HG02678 (cell line): ENCODE data around the gene PLAU.
"Not testable (repeated sequence)": the region's sequence is repeated elsewhere in the genome, so short reads cannot be mapped to it uniquely, and the experiment has no call there.

ENCODE experiments used
- ATAC-seq: cut with Tn5 transposase; IDR thresholded peaks from one replicate; pipeline ENCODE4 v1.9.1; 2021; ENCODE audit warnings: mild to moderate bottlenecking, moderate library complexity; ENCODE audit not compliant: unreplicated experiment

PLAU gene

DNA sequence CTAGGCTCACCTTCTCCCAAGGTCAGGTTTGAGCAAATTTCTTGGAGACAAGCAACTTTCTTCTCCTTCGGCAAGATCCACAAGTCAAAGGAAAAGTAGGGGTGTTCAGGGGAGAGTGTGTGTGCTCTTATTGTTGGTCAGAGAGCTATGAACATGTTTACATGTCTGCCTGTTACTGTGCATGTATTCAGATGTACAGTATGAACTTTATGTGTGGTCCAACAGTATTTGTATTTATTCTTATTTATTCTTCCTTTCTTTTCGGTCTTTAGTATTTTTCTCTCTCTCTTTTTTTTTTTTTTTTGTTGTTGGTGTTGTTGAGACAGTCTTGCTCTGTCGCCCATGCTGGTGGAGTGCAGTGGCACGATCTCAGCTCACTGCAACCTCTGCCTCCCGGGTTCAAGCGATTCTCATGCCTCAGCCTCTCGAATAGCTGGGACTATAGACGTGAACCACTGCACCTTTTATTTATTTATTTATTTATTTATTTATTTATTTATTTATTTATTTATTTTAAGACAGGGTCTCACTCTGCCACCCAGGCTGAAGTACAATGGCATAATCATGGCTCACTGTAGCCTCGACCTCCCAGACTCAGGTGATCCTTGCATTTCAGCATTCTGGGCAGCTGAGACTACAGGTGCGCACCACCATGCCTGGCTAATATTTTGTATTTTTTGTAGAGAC lies 38.2 kb downstream of the PLAU start:
- no peak for ATAC-seq

DNA sequence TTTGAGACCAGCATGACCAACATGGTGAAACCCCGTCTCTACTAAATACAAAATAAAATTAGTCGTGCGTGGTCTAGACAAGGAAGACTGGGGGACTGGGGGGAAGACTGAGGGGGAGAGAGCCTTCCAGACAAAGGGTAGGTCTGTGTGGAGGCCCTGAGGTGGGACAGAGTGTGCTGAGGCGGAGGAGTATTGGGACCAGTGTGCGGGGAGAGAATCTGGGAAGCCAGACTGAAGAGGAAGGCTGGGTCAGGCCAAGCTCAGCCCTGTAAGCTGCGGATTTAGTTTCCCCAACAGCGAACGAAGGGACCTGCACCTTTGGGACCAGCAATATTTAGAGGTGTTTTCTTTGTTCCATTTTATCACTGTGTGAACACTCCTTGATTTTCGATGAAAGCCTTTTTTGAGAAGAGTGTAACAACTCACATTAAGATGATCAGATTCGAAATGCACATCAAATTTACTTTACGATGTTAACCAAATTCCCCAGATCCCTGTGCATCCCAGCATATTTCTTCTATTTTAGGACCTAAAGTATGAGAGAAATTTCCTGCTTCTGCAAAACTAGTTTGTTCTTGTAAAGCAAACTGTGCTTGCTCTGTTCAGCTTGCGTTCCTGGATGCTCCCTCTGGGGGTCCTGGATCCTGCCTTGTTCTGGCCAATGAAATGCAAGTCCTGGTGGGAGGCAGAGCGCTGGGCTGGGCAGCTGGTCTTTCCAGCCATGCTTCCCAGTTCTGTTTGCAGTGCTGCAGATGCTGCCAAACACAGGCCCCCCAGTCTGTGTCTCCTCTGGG lies 39.4 kb downstream of the PLAU start:
- no peak for ATAC-seq

DNA sequence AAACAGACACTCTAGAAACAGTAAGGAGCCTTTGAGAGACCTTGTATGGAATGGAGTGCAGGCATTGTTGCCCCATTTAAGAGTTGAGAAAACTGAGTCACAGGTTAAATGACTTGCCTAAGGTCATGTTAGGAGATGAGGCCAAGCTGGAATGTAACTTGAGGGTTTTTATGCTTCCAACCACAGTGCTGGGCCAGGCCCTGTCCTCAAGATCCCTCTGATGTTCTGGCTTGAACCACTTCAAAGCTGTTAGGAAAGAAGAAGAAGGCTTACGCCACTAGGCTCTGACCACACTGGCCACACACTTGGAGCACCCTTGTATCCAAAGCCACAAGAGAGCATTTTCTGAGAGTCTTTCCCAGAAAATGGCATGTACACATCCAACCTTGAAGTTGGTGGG lies 42.7 kb downstream of the PLAU start:
- ATAC-seq = no peak

DNA sequence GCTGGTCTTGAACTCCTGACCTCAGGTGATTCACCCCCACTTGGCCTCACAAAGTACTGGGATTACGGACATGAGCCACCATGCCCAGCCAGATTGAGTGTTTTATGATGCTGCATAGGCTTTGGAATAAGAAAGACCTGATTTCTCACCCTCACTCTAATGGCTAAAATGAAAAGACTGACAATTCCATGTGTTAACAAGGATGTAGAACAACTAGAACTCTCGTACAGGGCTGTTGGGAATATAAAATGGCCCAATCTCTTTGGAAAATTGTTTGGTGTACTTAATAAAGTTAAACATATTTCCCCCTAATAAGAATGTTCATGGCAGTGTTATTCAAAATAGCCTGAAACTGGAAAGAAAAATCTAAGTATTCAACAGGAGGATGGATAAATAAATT lies 43.8 kb downstream of the PLAU start:
- ATAC-seq = no peak

DNA sequence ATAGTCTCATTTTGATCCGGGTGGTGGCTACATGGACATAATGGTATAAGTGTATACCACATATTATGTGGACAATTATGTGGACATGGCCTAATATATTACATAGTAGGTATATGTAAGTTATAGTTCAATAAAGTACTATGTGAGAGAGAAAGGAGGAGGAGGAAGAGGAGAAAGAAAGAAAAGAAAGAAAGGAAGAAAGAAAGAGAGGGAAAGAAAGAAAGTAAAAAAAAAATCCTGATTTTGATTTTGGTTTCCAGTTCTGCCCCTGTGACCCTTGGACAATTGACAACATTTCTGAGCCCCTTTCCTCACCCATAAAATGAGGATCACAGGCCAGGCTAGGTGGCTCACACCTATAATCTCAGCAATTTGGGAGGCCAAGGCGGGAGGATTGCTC lies 44.8 kb downstream of the PLAU start:
- no peak for ATAC-seq

DNA sequence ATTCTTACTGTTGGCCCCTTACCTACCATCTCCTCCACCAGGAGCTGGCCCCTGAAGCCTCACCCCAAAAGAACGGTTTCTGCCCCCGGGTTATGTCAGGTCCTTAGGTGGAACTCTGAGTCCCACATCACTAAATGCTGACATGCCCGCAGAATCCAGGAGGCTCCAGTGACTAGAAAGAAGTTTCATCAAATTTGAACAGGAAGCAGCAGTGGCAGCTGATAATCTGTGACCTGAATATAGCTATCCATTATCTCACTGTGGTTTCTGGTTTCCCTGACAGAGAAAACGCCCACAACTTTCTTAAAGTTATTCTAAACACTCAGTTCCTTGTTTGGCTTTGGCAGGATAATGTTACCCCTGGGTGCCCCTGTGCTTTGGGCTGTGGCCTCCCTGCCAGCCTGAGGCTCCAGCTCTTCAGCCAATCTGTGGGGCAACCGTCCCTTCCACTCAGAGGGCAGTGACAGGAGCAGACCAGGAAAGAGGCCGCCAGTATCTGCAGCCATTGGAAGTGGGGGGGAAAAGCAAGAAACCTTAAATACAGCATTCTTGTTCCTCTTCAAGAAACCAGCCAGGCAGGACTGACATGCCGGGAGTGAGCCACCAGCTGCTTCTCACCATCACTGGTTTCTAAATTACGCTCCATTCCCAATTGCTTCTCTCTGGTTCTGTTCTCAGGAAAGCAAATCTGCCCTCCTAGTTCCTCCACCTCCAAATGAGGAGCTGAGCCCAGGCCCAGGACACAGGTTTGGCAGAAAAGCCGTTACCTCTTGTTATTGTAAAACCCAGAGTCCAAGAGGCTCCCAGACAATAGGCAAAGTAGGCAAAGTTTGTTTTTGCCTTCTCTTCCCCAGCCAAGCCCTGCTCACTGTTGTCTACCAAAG lies 45.8 kb downstream of the PLAU start:
- no peak for ATAC-seq

DNA sequence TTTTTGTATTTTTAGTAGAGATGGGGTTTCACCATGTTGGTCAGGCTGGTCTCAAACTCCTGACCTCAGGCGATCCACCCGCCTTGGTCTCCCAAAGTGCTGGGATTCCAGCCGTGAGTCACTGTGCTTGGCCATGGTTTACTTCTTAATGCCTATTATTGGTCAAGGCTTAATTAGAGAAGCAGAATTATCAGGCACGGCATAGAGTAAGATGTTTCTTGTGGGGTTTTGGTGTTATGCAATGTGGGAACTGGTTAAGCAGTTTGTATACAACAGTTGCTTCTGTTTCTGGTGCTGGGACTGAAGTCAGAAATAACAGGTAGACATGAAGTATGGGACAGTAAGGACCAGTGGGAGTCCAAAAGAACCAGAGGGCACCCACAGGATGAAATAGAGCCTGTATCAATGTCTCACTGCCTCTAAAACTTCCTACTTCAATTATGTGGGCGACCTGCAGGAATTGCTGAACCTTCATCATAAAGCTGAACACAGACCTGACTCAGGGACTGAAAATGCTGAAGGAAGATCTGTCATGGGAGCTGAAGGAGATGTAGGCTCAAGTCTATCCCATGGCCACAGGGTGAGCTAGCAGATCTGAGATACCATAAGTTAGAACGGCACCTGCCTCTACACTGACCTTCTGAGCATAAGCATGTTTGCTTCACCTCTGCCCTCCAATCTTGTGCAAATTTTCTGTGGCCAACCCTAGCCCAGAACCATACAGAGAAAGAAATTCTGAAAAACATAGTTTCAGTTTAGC lies 48.7 kb downstream of the PLAU start:
- ATAC-seq = peak; percentile 40

DNA sequence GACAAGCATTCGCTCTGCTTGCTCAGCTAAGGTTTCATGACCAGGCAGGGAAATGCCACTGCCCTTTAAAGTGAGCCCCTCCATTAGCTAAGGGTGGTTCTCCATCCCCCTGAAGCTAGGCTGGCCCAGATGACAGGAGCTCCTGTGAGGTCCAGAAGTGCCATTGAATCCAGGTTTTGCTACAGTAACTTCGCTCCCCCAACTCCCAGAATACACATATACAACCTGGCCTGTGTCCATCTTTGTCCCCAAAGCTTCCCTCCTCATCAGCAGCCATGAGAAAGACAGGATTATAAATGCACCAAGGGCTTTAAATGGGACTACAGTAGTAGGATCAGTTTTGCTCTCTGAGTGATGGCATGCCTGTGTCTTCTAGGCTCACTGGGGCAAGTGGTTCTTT lies 51.5 kb downstream of the PLAU start:
- ATAC-seq = no peak

DNA sequence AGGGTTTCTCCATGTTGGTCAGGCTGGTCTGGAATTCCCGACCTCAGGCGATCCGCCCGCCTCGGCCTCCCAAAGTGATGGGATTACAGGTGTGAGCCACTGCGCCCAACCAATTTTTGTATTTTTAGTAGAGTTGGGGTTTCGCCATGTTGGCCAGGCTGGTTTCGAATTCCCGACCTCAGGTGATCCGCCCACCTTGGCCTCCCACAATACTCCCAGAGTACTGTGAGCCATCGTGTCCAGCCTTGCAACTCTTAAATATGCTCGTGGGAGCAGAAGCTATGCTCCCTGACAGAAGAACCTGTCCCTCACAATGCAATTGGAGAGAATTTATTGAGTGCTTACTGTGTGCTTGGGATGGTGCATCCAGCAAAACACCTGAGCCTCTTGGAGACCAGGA lies 52.6 kb downstream of the PLAU start:
- not testable (repeated sequence) for ATAC-seq

DNA sequence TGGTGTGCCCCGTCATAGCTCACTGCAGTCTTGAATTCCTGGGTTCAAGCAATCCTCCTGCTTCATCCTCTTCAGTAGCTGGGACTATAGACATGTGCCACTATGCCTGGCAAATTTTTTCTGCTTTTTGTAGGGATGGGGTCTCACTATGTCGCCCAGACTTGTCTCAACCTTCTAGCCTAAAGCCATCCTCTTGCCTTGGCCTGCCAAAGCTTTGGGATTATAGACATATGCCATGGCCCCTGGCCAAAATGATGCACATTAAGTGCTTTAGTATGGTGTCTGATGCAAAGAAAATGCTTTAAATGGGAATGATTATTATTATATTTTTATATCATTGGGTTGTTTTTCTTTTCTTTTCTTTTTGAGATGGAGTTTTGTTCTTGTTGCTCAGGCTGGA lies 53.8 kb downstream of the PLAU start:
- ATAC-seq = no peak

DNA sequence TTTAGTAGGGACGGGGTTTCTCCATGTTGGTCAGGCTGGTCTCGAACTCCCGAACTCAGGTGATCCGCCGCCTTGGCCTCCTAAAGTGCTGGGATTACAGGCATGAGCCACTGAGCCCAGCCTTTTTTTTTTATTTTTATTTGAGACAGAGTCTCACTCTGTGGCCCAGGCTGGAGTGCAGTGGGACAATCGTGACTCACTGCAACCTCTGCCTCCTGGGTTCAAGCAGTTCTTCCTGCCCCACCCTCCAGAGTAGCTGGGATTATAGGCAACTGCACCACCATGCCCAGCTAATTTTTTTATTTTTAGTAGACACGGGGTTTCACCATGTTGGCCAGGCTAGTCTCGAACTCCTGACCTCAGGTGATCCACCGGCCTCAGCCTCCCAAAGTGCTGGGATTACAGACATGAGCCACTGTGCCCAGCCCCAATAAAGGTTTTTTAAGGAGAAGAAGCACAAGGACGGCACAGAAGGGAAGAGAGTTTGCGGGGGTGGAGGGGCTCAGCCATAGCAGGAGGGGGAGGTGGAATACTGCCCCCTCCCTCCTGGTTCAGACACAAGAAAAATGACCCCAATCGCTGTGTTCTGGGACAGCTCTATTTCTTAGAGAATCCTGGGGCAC lies 54.4 kb downstream of the PLAU start:
- ATAC-seq = not testable (repeated sequence)

DNA sequence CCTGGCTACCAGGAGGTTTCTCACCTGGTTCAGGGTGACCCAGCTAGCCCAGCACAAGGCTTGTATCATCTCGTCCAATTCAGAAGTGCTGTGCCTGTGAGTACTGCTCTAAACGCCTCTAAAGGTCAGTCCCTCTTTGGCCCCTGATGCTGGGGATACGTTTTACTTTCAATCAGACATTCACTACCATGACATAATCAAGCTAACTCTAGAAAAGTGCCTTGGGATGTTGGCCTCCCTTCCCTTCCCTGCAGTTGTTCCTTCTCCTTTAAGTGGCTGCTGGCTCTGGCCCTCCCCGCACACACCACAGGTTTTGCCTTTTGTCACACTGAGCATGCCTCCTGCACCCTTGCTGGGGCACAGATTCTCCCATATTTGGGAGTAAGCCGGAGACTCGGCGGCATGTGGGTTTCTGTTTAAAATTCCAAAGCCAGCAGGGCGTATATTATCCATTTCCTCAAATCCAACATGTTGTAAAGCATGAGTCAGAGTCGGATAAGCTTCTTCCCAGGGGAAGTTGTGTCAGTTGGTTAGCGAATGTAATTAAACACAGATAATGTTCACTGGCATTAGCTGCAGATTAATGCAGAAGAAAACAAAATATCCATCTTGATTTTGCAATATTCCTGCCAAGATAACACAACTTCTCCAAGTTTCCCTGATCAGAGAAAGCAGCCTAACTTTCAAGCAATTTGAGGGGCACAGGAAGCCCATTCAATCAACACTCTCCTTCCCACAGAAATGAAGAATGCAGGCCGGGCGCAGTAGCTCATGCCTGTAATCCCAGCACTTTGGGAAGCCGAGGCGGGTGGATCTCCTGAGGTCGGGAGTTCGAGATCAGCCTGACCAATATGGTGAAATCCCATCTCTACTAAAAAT lies 55.2 kb downstream of the PLAU start:
- ATAC-seq = no peak

DNA sequence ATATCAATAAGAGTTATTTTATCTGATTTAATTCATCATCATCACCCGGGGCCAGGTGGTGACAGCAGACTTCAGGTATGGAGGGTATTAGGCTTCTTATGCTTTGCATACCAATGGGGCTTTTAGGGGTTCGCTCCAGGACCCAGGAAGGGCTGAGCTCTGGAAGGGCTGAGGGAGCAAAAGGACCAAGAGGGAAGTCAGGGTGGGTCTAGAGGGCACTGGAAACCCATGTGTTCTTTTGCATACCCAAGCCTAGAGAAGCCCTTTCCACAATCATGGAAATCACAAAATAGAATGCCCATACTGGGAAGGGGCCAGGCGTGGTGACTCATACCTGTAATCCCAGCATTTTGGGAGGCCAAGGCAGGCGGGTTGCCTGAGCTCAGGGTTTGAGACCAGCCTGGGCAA lies 56.1 kb downstream of the PLAU start:
- no peak for ATAC-seq
